IPS-18a (cell line): Measurements from ENCODE around the gene RPTOR.

Experiments used
- H3K27ac ChIP-seq: one replicate; pipeline ENCODE4 v1.5.1; 2013; ENCODE audit warnings: low read length
- H3K27me3 ChIP-seq: one replicate; pipeline ENCODE4 v1.6.1; 2013; ENCODE audit warnings: mild to moderate bottlenecking, low read length; ENCODE audit not compliant: control insufficient read depth, insufficient read depth
- H3K36me3 ChIP-seq: one replicate; pipeline ENCODE4 v1.6.1; 2013; ENCODE audit warnings: low read depth, low read length; ENCODE audit not compliant: control insufficient read depth
- H3K4me1 ChIP-seq: one replicate; pipeline ENCODE4 v1.6.1; 2013; ENCODE audit warnings: low read depth, low read length; ENCODE audit not compliant: control insufficient read depth
- H3K4me3 ChIP-seq: one replicate; pipeline ENCODE4 v1.5.1; 2013; ENCODE audit warnings: low read length
- H3K9ac ChIP-seq: one replicate; pipeline ENCODE4 v1.6.1; 2013; ENCODE audit warnings: mild to moderate bottlenecking, low read length, moderate library complexity
- H3K9me3 ChIP-seq: one replicate; pipeline ENCODE4 v1.6.1; 2013; ENCODE audit warnings: low read depth, low read length; ENCODE audit not compliant: control insufficient read depth

RPTOR gene

GRCh38 chr17:80656590-80656989 is 112.0 kb downstream of the RPTOR start:
- no peak overlapping the region for H3K9ac ChIP-seq
- no peaks in the 10 kb centered on the region for H3K36me3 ChIP-seq
- no peaks in the 10 kb centered on the region for H3K27me3 ChIP-seq
- no peak overlapping the region for H3K27ac ChIP-seq
- no peak overlapping the region for H3K4me3 ChIP-seq
- no peaks in the 10 kb centered on the region for H3K4me1 ChIP-seq
- H3K9me3 ChIP-seq = no peaks in the 10 kb centered on the region

GRCh38 chr17:80657561-80657960 is 112.9 kb downstream of the RPTOR start:
- Histone ChIP-seq H3K9ac (no peak overlapping the region), H3K4me1 (no peaks in the 10 kb centered on the region), H3K9me3 (no peaks in the 10 kb centered on the region), H3K4me3 (no peak overlapping the region), H3K36me3 (no peaks in the 10 kb centered on the region), H3K27me3 (no peaks in the 10 kb centered on the region), H3K27ac (no peak overlapping the region)

- peaks cover 1% of the 10 kb centered on the region for H3K4me1 ChIP-seq
- no peak overlapping the region for H3K27ac ChIP-seq
- H3K4me3 ChIP-seq = no peak overlapping the region
- no peaks in the 10 kb centered on the region for H3K36me3 ChIP-seq
- H3K27me3 ChIP-seq = no peaks in the 10 kb centered on the region
- H3K9ac ChIP-seq = no peak overlapping the region
- no peaks in the 10 kb centered on the region for H3K9me3 ChIP-seq
Measured at GRCh38 chr17:80658821-80659220, 114.2 kb downstream of the RPTOR start.

GRCh38 chr17:80659651-80660050 is 115.0 kb downstream of the RPTOR start:
- H3K9ac ChIP-seq = no peak overlapping the region
- H3K27me3 ChIP-seq = no peaks in the 10 kb centered on the region
- H3K4me3 ChIP-seq = no peak overlapping the region
- no peaks in the 10 kb centered on the region for H3K9me3 ChIP-seq
- H3K4me1 ChIP-seq = peaks cover 9% of the 10 kb centered on the region
- H3K27ac ChIP-seq = no peak overlapping the region
- H3K36me3 ChIP-seq = no peaks in the 10 kb centered on the region

- H3K9me3 ChIP-seq = no peaks in the 10 kb centered on the region
- H3K27ac ChIP-seq = no peak overlapping the region
- no peaks in the 10 kb centered on the region for H3K27me3 ChIP-seq
- H3K4me3 ChIP-seq = no peak overlapping the region
- no peaks in the 10 kb centered on the region for H3K36me3 ChIP-seq
- H3K9ac ChIP-seq = no peak overlapping the region
- H3K4me1 ChIP-seq = peaks cover 9% of the 10 kb centered on the region
Measured at GRCh38 chr17:80660527-80661198, 116.0 kb downstream of the RPTOR start.

- no peaks in the 10 kb centered on the region for H3K27me3 ChIP-seq
- H3K4me3 ChIP-seq = no peak overlapping the region
- H3K4me1 ChIP-seq = peaks cover 9% of the 10 kb centered on the region
- H3K9me3 ChIP-seq = no peaks in the 10 kb centered on the region
- H3K36me3 ChIP-seq = no peaks in the 10 kb centered on the region
- no peak overlapping the region for H3K9ac ChIP-seq
- no peak overlapping the region for H3K27ac ChIP-seq
Measured at GRCh38 chr17:80662557-80662956, 117.9 kb downstream of the RPTOR start.

GRCh38 chr17:80663781-80664206 is 119.2 kb downstream of the RPTOR start:
- H3K4me3 ChIP-seq = no peak overlapping the region
- H3K36me3 ChIP-seq = no peaks in the 10 kb centered on the region
- H3K27me3 ChIP-seq = no peaks in the 10 kb centered on the region
- H3K9me3 ChIP-seq = no peaks in the 10 kb centered on the region
- no peak overlapping the region for H3K9ac ChIP-seq
- no peak overlapping the region for H3K27ac ChIP-seq
- peaks cover 9% of the 10 kb centered on the region for H3K4me1 ChIP-seq

- peaks cover 9% of the 10 kb centered on the region for H3K4me1 ChIP-seq
- H3K9ac ChIP-seq = no peak overlapping the region
- H3K36me3 ChIP-seq = no peaks in the 10 kb centered on the region
- H3K27ac ChIP-seq = no peak overlapping the region
- no peaks in the 10 kb centered on the region for H3K9me3 ChIP-seq
- no peaks in the 10 kb centered on the region for H3K27me3 ChIP-seq
- H3K4me3 ChIP-seq = no peak overlapping the region
Measured at GRCh38 chr17:80664217-80664790, 119.7 kb downstream of the RPTOR start.

- Histone ChIP-seq H3K27ac (no peak overlapping the region), H3K36me3 (no peaks in the 10 kb centered on the region), H3K9ac (no peak overlapping the region), H3K4me3 (no peak overlapping the region), H3K4me1 (peaks cover 9% of the 10 kb centered on the region), H3K27me3 (no peaks in the 10 kb centered on the region), H3K9me3 (no peaks in the 10 kb centered on the region)
Measured at GRCh38 chr17:80665792-80666191, 121.2 kb downstream of the RPTOR start.

- Histone ChIP-seq H3K27ac (no peak overlapping the region), H3K27me3 (no peaks in the 10 kb centered on the region), H3K4me3 (no peak overlapping the region), H3K36me3 (no peaks in the 10 kb centered on the region), H3K9me3 (no peaks in the 10 kb centered on the region), H3K4me1 (peaks cover 9% of the 10 kb centered on the region), H3K9ac (no peak overlapping the region)
Measured at GRCh38 chr17:80666867-80667266, 122.2 kb downstream of the RPTOR start.

- no peaks in the 10 kb centered on the region for H3K36me3 ChIP-seq
- peaks cover 9% of the 10 kb centered on the region for H3K4me1 ChIP-seq
- no peak overlapping the region for H3K27ac ChIP-seq
- H3K9me3 ChIP-seq = no peaks in the 10 kb centered on the region
- H3K27me3 ChIP-seq = no peaks in the 10 kb centered on the region
- no peak overlapping the region for H3K4me3 ChIP-seq
- no peak overlapping the region for H3K9ac ChIP-seq
Measured at GRCh38 chr17:80667462-80668277, 123.0 kb downstream of the RPTOR start.
